ENCODE results near the gene TACC2. TPM values are rescaled to one million over a fixed set of nuclear protein-coding genes. Genes with fewer than 3 reads are reported as not detected.

The TACC2 gene
- polyA plus RNA-seq, 4 donors: 35.2 to 58.5 (median 46.8) TPM

DNA sequence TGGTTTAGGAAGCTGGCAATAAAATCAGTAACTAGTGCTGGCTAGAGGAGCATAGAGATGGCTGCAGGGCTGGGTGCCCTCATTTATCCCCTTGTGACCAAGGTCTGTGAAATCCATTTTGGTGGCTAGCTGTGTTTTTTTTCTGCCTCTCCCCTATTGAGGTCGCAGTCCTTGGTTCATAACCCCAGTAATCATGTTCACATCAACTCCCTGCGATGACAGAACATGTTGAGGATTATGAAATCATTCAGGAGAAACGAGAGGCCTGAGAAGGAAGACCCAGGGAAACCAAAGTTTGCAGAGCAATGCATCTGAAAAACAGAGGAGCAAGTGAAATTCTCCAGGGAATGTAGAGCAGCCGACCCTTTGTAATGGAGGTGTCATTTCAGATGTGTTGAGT, 126.9 kb downstream of the TACC2 start:
- no peak for DNase-seq (ENCODE audit: low read depth in 4 of 4, low spot score in 2 of 4)

DNA sequence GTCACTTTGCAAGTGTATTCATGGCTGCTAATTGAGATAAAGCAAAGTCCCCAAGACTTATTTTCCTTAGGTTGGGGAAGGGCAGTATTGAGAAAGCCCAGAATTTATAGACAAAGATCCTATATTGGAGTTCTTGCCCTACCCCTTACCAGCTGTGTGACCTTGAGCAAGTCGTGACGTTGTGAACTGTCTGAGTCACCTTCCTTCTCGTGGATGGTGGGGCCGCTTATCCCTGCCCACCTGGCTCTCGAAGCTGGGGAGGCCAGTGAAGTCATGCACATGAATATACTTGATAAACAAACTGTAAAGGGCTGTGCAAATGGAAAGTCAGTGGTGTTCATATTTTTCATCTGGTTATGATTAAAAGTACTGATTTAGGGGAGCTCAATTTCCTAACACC, 127.4 kb downstream of the TACC2 start:
- no peak for DNase-seq (ENCODE audit: low read depth in 4 of 4, low spot score in 2 of 4)

DNA sequence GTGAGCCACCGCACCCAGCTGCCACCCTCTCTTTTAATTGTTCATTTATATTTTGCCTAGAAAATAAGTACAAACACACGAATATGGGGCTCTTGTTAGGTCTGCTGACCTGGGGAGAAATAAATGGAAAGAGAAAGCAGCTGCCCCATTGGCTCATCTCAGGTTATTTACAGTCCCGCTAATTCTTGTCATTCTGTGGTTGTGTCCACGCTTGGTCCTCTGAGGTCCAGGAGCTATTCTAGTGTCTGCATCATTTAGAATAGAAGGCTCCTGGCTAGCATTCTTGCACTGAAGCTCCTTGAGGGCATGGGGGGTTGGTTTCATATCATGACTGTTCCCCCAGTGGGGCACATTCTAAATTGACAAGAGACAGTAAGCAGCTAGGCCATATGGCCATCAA, 128.5 kb downstream of the TACC2 start:
- no peak for DNase-seq (ENCODE audit: low read depth in 4 of 4, low spot score in 2 of 4)

DNA sequence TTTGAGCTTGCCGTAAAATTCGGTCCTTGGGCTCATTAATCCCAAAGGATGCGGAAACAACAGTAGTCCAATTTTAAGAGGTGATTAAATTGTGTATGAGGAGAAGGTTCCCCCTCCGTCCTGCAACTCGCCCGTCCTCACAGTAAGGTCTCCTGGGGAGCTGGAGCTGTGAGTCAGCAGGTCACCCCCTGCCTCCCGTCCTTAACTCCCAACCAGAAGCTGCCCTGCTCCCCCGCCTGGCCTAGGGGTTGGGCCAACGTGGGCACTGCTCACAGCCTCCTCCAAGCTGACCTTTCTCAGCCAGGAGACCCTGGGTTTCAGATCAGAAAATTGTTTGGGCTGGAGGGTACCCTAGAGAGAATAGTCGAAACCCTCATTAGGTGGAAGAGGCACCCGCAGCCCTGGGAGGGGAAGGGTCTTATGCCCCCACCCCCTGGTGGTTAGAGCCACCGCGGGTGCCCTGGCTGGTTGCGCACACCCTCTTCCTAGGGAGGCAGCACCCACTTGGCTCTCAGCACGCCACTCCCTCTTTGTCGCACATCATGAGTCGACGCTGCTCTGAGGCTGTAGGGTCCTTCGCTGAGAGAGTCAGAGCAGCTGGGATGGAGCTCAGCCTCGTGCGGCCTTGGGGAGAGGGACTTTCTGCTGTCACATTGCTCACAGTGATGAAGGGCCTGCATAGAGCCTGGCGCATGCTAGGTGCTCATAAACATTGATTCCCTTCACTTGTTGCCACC, 131.2 kb downstream of the TACC2 start:
- DNase-seq (ENCODE audit: low read depth in 4 of 4, low spot score in 2 of 4): no peak

DNA sequence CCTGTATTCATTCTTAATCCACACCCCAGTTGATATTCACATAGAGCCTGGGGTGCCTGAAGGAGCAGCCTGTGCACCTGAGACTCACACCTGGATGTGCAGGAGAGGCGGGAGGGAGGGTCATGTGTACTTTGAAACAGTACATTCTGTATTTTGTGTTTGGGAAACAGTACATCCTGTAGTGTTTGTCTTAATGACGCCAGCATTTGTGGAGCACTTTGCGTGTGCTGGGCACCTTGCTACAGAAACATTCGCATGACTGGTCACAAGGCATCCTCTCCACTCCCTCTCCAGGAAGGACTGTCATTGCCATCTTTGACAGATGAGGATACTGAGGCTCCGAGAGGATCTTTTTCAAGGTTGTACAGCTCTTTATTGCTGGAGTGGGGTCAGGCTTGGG, 132.1 kb downstream of the TACC2 start:
- no peak for DNase-seq (ENCODE audit: low read depth in 4 of 4, low spot score in 2 of 4)

DNA sequence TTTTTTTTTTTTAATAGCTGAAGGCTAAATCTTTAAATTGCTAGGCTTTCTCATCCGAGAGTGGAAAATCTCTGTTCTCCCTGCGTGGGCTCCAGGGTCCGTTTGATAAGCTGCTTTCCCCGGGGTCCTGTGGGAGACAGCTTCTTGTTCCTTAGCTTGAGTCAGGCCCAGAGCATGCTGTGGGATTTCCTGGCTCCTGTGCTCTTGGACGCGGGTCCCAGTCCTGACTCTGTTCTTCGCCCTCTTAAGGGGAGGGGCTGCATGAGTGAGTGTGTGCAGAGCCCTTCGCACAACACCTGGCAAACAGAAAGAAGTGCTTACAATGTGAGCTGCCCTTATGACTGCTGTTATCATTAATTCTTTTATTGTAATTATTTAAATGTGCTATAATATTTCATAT, 133.5 kb downstream of the TACC2 start:
- no peak for DNase-seq (ENCODE audit: low read depth in 4 of 4, low spot score in 2 of 4)

DNA sequence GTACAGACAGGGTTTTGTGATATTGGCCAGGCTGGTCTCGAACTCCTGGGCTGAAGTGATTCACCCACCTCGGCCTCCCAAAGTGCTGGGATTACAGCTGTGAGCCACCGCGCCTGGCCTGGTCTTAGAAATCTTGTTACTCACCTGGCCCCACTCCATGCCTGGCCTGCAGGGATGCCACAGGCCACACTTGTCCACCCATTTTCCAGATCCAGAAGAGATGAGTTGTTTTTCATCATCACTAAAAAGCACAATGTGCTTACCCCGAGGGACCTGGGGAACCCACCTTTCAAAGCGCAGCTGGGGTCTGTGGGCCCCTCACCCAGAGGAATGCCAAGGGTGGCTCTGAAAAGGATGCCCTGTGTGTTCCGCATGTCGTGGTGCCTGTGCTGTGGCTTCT, 134.2 kb downstream of the TACC2 start:
- DNase-seq (ENCODE audit: low read depth in 4 of 4, low spot score in 2 of 4): no peak

DNA sequence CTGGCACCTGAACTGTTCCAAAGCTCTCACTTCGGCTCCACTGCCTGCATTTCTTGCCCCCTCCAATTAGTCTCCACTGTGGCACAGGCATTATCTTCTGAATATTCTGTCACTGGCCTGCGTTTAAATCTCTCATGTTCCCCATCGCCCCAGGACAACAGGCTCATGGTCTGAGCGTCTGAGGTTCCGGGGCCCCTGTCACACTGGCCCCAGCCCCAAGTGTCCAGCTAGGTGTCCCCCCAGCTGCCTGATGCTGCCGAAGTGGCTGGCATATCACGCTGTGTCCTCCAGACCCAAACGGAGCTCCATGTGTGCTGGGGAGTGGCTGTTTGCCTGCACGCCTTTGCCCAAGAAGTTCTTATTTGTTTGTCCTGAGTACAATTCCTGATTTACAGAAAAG, 135.4 kb downstream of the TACC2 start:
- no peak for DNase-seq (ENCODE audit: low read depth in 4 of 4, low spot score in 2 of 4)

DNA sequence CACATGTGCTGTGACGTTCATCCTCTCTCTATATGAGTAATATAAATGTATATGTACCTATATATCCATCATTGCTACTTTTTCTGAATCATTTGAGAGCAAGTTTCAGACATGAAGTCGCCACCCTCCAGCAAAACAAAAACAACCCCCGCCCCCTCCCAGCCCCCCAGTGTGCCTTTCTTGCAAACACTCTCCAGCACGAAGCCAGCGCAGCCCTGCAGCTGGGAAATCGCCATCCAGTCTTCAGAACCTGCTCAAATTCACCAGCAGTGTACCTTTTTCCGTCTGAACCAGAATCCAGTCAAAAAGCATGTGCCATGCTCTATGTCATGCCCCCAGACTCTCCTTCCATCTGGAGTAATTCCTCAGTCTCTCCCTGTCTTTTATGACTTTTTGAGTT, 135.8 kb downstream of the TACC2 start:
- no peak for DNase-seq (ENCODE audit: low read depth in 4 of 4, low spot score in 2 of 4)

DNA sequence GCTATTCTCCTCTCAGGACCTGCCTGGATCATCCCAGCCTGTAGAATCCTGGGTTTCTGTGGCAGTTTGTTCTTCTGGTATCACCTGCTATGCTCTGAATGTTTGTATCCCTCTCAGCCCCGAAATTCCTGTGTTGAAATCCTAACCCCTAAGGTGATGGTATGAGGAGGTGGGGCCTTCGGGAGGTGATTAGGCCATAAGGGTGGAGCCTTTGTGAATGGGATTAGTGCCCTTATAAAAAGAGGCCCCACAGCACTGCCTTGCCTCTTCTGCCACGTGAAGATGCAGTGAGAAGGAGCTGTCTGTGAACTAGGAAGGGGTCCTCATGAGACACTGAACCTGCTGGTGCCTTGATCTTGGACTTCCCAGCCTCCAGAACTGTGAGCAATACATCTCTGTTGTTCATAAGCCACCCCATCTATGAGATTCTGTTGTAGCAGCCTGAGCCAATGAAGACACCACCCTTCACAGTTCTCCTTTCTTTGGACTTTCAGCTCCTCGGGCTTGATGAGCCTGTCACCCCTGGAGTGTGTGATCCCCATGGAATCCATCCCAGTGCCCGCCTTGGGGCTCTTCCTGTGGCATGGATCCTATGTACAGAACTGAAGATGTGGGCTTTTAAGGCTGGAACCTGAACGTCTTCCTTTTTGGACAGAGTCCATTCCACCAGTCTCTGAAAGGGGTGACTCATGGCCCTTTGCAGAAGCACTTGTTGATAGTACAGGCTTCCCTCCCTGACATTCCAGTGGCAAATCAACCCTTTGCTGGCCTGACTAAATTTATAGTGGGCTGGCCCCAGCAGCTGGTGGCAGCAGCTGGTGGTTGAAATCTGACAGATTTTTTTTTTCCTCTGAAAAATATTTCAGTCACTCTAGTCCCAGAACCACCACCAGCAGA, 138.0 kb downstream of the TACC2 start:
- no peak for DNase-seq (ENCODE audit: low read depth in 4 of 4, low spot score in 2 of 4)

DNA sequence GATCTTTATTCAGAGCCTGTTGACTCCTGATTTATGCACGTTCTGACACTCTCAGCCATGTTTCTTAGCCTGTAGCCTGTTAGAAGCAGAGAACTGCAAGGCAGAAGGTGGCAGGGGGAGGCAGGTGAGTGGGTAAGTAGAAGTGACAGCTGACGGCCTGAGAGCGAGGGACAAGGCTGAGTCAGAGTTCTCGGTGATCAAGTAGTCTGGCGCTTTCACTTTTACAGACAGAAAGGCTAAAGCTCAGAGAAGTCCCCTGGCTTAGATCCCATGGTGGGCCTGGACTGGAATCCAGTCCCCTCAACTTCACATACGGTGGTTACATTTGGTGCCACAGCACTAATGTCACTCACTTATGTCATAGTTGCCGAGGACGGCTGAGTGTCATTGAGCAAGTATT, 139.0 kb downstream of the TACC2 start:
- no peak for DNase-seq (ENCODE audit: low read depth in 4 of 4, low spot score in 2 of 4)

DNA sequence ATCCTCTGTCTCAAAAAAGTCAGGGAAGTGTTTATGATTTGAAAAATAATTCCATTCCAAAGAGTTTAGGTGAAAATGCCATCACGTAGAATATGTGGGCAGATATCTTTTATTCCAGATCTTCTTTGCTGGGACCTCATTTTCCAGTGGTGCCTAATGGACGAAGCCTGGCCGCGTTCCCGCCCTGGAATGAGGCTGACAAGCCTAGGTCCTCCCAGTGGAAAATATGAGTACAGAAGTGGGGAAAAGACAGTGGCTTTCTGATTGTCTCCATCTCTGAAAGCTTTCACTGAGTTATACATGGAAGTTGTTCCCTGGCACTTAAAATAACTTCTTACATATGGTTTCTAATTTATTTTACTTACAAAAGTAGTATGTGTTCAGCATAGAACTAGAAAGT, 139.4 kb downstream of the TACC2 start:
- DNase-seq (ENCODE audit: low read depth in 4 of 4, low spot score in 2 of 4): no peak

DNA sequence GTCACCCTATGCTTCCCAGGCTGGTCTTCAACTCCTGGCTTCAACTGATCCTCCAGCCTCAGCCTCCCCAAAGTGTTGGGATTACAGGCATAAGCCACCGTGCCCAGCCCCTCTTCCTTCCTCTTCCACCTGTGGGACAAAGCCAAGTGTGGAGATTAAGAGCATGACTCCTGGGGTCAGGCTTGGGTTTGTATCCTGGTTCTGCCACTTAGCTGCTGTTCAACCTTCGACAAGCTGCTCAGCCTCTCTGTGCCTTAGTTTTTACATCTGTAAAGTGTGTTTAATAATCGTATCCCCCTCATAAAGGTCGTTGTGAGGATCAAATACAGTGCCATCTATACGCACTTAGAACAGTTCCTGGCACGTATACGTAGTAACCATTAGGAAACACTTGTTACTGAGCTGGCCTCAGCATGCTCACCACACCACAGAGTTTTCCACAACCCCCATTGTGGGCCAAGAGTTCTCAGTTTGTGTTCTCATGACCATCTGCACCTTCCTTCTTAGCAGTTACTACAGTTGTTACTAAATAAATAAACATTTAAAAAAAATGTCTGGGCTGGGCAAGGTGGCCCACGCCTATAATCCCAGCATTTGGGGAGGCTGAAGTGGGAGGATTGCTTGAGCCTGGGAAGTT, 141.6 kb downstream of the TACC2 start:
- DNase-seq (ENCODE audit: low read depth in 4 of 4, low spot score in 2 of 4): no peak

DNA sequence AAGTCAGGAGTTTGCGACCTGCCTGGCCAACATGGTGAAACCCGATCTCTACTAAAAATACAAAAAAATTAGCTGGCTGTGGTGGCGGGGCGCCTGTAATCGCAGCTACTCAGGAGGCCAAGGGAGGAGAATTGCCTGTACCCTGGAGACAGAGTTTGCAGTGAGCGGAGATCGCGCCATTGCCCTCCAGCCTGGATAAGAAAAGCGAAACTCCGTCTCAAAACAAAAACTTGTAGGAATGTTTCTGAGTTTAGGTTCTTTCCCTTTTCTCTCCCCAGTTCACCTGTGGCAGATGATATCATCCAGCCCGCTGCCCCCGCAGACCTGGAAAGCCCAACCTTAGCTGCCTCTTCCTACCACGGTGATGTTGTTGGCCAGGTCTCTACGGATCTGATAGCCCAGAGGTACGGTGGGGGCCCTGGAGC, 143.4 kb downstream of the TACC2 start:
- DNase-seq (ENCODE audit: low read depth in 4 of 4, low spot score in 2 of 4): no peak

DNA sequence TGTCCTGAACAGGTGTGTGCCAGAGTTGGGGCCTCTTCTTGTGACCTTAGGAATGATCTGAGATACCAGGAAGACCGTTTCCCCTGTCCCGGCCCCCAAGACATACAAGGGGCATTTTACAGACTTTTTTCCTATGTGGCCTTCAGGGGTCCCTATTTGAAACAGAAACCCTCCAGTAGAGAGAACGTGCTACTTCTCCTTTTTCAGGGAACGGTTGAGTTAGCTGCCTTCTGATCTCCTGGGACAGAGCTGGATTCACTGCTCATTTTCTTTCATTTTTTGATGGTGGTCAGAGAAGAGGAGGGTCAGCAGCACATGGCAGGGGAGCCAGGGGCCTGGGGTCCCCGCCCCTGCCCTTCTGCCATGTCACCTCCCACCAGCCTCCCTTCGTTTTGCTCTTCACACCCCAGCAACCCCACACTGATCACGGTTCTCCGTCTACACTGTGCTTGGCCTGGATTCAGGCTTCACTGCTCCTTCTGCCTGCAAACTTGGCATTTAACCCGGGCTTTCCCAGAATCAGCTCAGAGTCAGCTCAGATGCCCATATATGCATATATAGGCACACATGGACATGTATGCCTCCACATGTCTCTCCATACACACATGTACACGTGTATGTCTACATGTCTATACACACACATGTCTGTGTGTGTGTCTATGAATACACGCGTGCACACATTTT, 144.1 kb downstream of the TACC2 start:
- no peak for DNase-seq (ENCODE audit: low read depth in 4 of 4, low spot score in 2 of 4)

DNA sequence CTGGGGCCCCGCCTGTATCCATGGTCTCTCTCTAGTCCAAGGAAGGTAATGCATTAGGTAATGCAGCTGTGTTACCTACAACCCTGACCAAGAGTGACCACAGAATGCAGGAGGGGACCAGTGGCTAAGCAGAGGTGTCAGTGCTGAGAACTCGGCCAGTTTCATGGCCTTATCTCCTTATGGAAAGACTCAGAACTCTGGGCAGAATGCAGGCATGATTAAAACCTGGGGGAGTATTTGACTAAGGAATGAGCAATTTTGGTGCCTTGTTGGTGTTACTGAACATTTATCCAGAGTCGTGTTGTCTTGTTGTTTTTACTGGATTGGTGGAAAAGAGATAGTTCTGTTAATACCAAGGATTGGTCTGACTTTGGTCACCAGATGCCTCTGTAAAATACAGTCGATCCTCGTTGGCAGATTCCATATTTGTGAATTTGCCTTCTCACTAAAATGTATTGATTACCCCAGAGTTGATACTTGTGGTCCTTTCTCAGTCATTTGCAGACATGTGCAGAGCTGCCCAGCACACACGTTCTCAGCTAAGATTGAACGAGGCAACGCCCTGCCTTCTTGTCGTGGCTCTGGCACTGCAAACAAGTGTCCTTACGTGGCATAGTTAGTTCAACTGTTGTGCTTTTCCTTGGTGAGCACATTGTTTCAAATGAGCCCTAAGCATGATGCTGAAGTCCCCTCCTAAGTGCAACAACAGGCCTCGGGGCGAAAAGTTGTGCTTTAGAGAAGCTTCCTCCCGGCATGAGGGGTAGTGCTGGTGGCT, 146.5 kb downstream of the TACC2 start:
- DNase-seq (ENCODE audit: low read depth in 4 of 4, low spot score in 2 of 4): no peak

DNA sequence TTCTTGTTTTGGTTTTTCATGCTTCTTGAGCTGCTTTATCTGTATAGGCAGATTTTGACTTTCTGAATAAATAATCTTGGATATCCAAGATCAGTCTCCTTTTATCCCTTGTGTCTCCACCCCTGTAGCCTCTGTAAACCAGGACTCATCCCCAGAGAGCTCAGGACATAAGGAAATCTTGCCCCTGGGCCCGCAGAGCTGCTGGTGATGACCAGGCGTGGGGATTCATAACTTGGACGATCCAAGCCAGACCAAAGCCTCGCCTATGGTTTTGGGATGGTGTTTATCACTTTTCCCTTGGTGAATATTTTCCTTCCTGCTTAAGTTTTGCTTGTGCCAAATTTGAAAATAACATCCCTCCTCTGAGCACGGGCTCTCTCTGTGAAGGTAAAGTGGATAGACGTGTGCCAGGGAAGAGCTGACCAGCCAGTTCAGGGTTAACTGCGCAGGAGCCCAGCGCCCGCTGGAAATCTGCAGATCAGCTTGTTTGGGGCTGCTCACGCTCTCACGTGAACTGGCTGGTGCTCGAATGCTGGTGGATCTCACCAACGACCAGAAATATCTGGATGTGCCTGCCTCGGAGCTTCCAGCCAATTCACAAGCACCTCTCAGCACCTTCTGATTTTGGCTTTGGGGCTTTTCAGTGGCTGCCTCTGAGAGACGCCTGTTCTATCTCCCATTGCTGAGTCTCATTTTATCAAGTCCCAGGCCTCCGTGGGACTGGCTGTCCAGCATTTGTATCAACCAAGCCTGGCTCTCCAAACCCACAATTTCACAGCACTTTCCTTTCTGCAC, 150.1 kb downstream of the TACC2 start:
- DNase-seq (ENCODE audit: low read depth in 4 of 4, low spot score in 2 of 4): no peak

DNA sequence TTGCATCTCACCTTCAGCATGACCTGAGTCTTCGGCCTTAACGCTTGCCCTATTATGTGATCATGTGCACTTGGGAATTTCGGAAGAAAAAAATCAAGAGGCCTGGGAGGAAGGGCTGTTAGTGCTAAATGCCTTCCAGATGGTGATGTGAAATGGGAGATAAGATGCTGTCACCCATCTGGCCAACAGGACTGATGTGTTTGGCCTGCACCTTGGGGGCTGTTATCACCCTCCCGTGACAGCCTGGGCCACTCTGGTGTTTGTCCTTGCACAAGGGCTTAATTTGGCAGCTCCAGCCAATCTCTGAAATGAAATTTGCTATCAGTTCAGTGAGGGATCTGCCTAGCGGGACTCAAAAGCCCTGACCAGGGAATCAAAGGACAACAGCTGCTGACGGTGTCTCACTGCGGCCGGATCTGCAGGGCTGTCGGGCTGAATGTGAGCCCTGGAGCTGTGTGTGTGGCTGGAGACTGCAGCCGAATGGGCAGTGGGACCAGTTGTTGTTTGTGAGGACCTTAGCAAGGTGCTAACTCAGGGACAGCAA, 150.7 kb downstream of the TACC2 start:
- DNase-seq (ENCODE audit: low read depth in 4 of 4, low spot score in 2 of 4): no peak

DNA sequence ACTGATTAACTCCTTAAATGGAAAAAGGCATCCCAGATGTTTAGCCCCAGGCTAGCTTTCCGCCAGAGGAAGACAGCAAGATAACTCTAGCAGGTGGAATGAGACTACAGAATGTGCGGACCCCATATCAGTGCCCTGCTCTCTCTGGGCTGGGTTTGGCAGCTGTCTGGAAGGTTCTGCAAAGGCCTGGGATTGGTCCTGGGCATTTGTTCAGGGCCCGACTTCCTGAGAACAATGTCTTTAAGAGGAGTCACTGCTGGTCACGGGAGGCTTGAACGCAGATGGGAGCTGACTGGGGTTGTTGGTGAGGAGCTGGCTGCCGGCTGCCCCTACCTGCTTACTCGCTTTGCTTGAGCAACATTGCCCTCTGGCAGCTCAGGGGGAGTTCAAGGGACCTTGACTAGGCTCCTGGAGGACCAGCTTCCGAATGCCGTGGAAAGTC, 151.5 kb downstream of the TACC2 start:
- no peak for DNase-seq (ENCODE audit: low read depth in 4 of 4, low spot score in 2 of 4)
